ENCODE data around the gene PHF21B. TPM values are rescaled to one million over a fixed set of nuclear protein-coding genes. Genes with fewer than 3 reads are reported as not detected.

PHF21B gene
- total RNA-seq, 1 donor from 2014 or later, result 6.7 TPM

- no peak for DNase-seq (ENCODE audit: low spot score)
- peaks cover 34% of the 10 kb centered on the region for H3K36me3 Mint-ChIP-seq
- H4K20me1 ChIP-seq (ENCODE audit: low read depth), result peaks cover 100% of the 10 kb centered on the region
- H3K4me3 Mint-ChIP-seq, result no peak overlapping the region
- H3K4me2 ChIP-seq, result no peak overlapping the region
- no peaks in the 10 kb centered on the region for H3K9me3 ChIP-seq (ENCODE audit: low read depth)
- H3K9me3 Mint-ChIP-seq, result no peaks in the 10 kb centered on the region
- peak overlapping the region; percentile 1 for H3K27ac Mint-ChIP-seq
- no peak overlapping the region for H3K4me3 ChIP-seq
- no peaks in the 10 kb centered on the region for H3K36me3 ChIP-seq
- H3K79me2 ChIP-seq (ENCODE audit: low read depth), result peaks cover 99% of the 10 kb centered on the region
- TF ChIP-seq, protein P1, sequence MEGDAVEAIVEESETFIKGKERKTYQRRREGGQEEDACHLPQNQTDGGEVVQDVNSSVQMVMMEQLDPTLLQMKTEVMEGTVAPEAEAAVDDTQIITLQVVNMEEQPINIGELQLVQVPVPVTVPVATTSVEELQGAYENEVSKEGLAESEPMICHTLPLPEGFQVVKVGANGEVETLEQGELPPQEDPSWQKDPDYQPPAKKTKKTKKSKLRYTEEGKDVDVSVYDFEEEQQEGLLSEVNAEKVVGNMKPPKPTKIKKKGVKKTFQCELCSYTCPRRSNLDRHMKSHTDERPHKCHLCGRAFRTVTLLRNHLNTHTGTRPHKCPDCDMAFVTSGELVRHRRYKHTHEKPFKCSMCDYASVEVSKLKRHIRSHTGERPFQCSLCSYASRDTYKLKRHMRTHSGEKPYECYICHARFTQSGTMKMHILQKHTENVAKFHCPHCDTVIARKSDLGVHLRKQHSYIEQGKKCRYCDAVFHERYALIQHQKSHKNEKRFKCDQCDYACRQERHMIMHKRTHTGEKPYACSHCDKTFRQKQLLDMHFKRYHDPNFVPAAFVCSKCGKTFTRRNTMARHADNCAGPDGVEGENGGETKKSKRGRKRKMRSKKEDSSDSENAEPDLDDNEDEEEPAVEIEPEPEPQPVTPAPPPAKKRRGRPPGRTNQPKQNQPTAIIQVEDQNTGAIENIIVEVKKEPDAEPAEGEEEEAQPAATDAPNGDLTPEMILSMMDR (IDR thresholded peaks at IDR 0.05), result no peak
- TF ChIP-seq EZH2 (IDR thresholded peaks at IDR 0.05), result no peak
- no peak for TF ChIP-seq EZH2phosphoT487 (IDR thresholded peaks at IDR 0.05)
- H3K27me3 ChIP-seq, result no peaks in the 10 kb centered on the region
- no peak overlapping the region for H3K27ac ChIP-seq
- H3K4me1 ChIP-seq, result peaks cover 7% of the 10 kb centered on the region
- no peak overlapping the region for H2AFZ ChIP-seq (replicated peaks)
- H3K4me1 Mint-ChIP-seq, result peaks cover 41% of the 10 kb centered on the region
- H3K27me3 Mint-ChIP-seq (ENCODE audit: insufficient read depth, low read depth), result peaks cover 3% of the 10 kb centered on the region
- H3K9ac ChIP-seq, result no peak overlapping the region
- H3F3A ChIP-seq (ENCODE audit: low read depth), result peaks cover 2% of the 10 kb centered on the region
Observed at GRCh38 chr22:44996120-44996519, 13.7 kb downstream of the PHF21B start.

DNA sequence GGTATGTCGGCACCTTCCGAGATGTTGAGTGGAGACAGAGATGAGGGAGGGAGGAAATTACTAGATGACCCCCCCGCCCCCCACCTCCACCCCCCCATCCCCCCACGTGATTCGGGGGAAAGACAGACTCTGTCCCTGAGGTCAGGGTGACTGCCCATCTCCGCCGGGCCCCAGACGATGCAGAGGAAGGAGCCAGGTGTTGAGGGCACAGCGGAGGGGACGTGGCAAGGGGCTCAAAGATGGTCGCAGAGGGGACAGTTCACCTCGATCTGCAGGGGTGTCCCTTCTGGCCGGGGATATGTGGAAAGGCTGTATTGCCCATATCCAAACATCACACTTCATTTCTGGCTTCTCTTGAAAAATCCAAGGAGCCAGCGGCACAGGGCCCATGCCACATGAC, 14.1 kb downstream of the PHF21B start:
- Histone ChIP-seq H3K4me1 (peaks cover 7% of the 10 kb centered on the region), H2AFZ (replicated peaks) (no peak overlapping the region), H3K4me3 (no peak overlapping the region), H4K20me1 (ENCODE audit: low read depth) (peaks cover 100% of the 10 kb centered on the region), H3K4me2 (no peak overlapping the region), H3K79me2 (ENCODE audit: low read depth) (peaks cover 99% of the 10 kb centered on the region), H3K9ac (no peak overlapping the region), H3F3A (ENCODE audit: low read depth) (peaks cover 2% of the 10 kb centered on the region), H3K9me3 (ENCODE audit: low read depth) (no peaks in the 10 kb centered on the region), H3K27me3 (no peaks in the 10 kb centered on the region), H3K27ac (no peak overlapping the region), H3K36me3 (no peaks in the 10 kb centered on the region)
- peaks cover 3% of the 10 kb centered on the region for H3K27me3 Mint-ChIP-seq (ENCODE audit: insufficient read depth, low read depth)
- H3K36me3 Mint-ChIP-seq, result peaks cover 32% of the 10 kb centered on the region
- TF ChIP-seq EZH2 (IDR thresholded peaks at IDR 0.05) (no peak), EZH2phosphoT487 (IDR thresholded peaks at IDR 0.05) (no peak)
- TF ChIP-seq, protein P1 (IDR thresholded peaks at IDR 0.05), result no peak
- no peak overlapping the region for H3K4me3 Mint-ChIP-seq
- H3K27ac Mint-ChIP-seq, result no peak overlapping the region
- H3K4me1 Mint-ChIP-seq, result peaks cover 42% of the 10 kb centered on the region
- DNase-seq (ENCODE audit: low spot score), result no peak
- no peaks in the 10 kb centered on the region for H3K9me3 Mint-ChIP-seq

GRCh38 chr22:44995105-44995514, 14.7 kb downstream of the PHF21B start:
- Mint-ChIP-seq H3K27ac (no peak overlapping the region), H3K27me3 (ENCODE audit: insufficient read depth, low read depth) (peaks cover 7% of the 10 kb centered on the region), H3K36me3 (peaks cover 32% of the 10 kb centered on the region), H3K4me1 (peaks cover 36% of the 10 kb centered on the region), H3K4me3 (no peak overlapping the region), H3K9me3 (no peaks in the 10 kb centered on the region)
- Histone ChIP-seq H3K4me2 (no peak overlapping the region), H3K27me3 (no peaks in the 10 kb centered on the region), H3F3A (ENCODE audit: low read depth) (peaks cover 2% of the 10 kb centered on the region), H3K9me3 (ENCODE audit: low read depth) (no peaks in the 10 kb centered on the region), H3K9ac (no peak overlapping the region), H2AFZ (replicated peaks) (no peak overlapping the region), H3K4me3 (no peak overlapping the region), H3K27ac (no peak overlapping the region), H3K36me3 (no peaks in the 10 kb centered on the region), H3K79me2 (ENCODE audit: low read depth) (peaks cover 99% of the 10 kb centered on the region), H3K4me1 (peaks cover 7% of the 10 kb centered on the region), H4K20me1 (ENCODE audit: low read depth) (peaks cover 100% of the 10 kb centered on the region)
- TF ChIP-seq EZH2 (IDR thresholded peaks at IDR 0.05) (no peak), EZH2phosphoT487 (IDR thresholded peaks at IDR 0.05) (no peak)
- TF ChIP-seq, protein P1 (IDR thresholded peaks at IDR 0.05), result no peak
- no peak for DNase-seq (ENCODE audit: low spot score)

Data from neural progenitor cell (in vitro differentiated cells).